Fibroblast of peridontal ligament (primary cell): ENCODE measurements around the gene CACNA1G.

Experiments used
- DNase-seq: peaks from one replicate; pipeline ENCODE4 v3.0.0-alpha.2; 2010; ENCODE audit errors: extremely low read depth

The CACNA1G gene

GRCh38 chr17:50566886-50567285, 6.4 kb downstream of the CACNA1G start:
- no peak for DNase-seq

- DNase-seq = no peak
Measured at GRCh38 chr17:50568659-50569058, 8.1 kb downstream of the CACNA1G start.

- no peak for DNase-seq
Measured at GRCh38 chr17:50569592-50569991, 9.1 kb downstream of the CACNA1G start.

- DNase-seq = no peak
Measured at GRCh38 chr17:50570032-50570431, 9.5 kb downstream of the CACNA1G start.

GRCh38 chr17:50570528-50570927, 10.0 kb downstream of the CACNA1G start:
- no peak for DNase-seq

- no peak for DNase-seq
Measured at GRCh38 chr17:50571681-50572080, 11.2 kb downstream of the CACNA1G start.

- no peak for DNase-seq
Measured at GRCh38 chr17:50572541-50572940, 12.0 kb downstream of the CACNA1G start.

GRCh38 chr17:50573866-50574611, 13.5 kb downstream of the CACNA1G start:
- no peak for DNase-seq

GRCh38 chr17:50575581-50576210, 15.2 kb downstream of the CACNA1G start:
- DNase-seq = no peak

GRCh38 chr17:50576864-50577263, 16.3 kb downstream of the CACNA1G start:
- no peak for DNase-seq

GRCh38 chr17:50577451-50577954, 17.0 kb downstream of the CACNA1G start:
- DNase-seq = no peak

- DNase-seq = no peak
Measured at GRCh38 chr17:50578173-50578572, 17.7 kb downstream of the CACNA1G start.

GRCh38 chr17:50579399-50579798, 18.9 kb downstream of the CACNA1G start:
- DNase-seq = no peak

- no peak for DNase-seq
Measured at GRCh38 chr17:50580646-50581045, 20.1 kb downstream of the CACNA1G start.

- DNase-seq = no peak
Measured at GRCh38 chr17:50581316-50581715, 20.8 kb downstream of the CACNA1G start.

- no peak for DNase-seq
Measured at GRCh38 chr17:50582741-50583140, 22.2 kb downstream of the CACNA1G start.

- no peak for DNase-seq
Measured at GRCh38 chr17:50583641-50584040, 23.1 kb downstream of the CACNA1G start.

GRCh38 chr17:50584116-50584515, 23.6 kb downstream of the CACNA1G start:
- no peak for DNase-seq

GRCh38 chr17:50584749-50585148, 24.2 kb downstream of the CACNA1G start:
- DNase-seq = no peak

GRCh38 chr17:50585346-50585745, 24.8 kb downstream of the CACNA1G start:
- DNase-seq = no peak

- no peak for DNase-seq
Measured at GRCh38 chr17:50585891-50586290, 25.4 kb downstream of the CACNA1G start.

GRCh38 chr17:50586421-50587247, 26.1 kb downstream of the CACNA1G start:
- DNase-seq = no peak
